MCF 10A (cell line): ENCODE measurements around the gene CAPN9. TPM values are rescaled to one million over a fixed set of nuclear protein-coding genes. Genes with fewer than 3 reads are reported as not detected.

Experiments used
- BruUV-seq: library from RNA; stranded (reverse); fragments of 400-500 nt; replicated peaks from 2 replicates; lab custom pipeline; 2021; lab: Mats Ljungman, UMichigan
- CTCF ChIA-PET: fragments of 300-600 bp; sonication (Branson Sonifier 250); formaldehyde crosslinking; extraction: SDS; loops from one replicate; lab custom pipeline; 2021; ENCODE audit warnings: antibody characterized with exemption, inconsistent platforms; lab: Yijun Ruan, JAX
- POLR2A ChIA-PET: fragments of 300-600, 350-650 bp; sonication (Branson Sonifier 250); formaldehyde crosslinking; extraction: SDS; loops from one replicate; lab custom pipeline; 2020; ENCODE audit warnings: antibody characterized with exemption, inconsistent platforms; lab: Yijun Ruan, JAX
- DNase-seq: peaks from one replicate; pipeline ENCODE4 v3.0.0-alpha.2; 2018; ENCODE audit not compliant: unreplicated experiment
- H3K27ac Mint-ChIP-seq: one replicate; pipeline ENCODE4 v1.8.0; 2022; ENCODE audit warnings: mild to moderate bottlenecking, low read depth, mixed read lengths; ENCODE audit not compliant: unreplicated experiment
- H3K27me3 Mint-ChIP-seq: one replicate; pipeline ENCODE4 v1.8.0; 2022; ENCODE audit warnings: mixed read lengths; ENCODE audit not compliant: insufficient read depth, unreplicated experiment
- H3K36me3 Mint-ChIP-seq: one replicate; pipeline ENCODE4 v1.8.0; 2022; ENCODE audit warnings: mild to moderate bottlenecking, moderate library complexity, mixed read lengths; ENCODE audit not compliant: insufficient read depth, unreplicated experiment
- H3K4me1 Mint-ChIP-seq: one replicate; pipeline ENCODE4 v1.8.0; 2022; ENCODE audit warnings: mixed read lengths; ENCODE audit not compliant: insufficient read depth, unreplicated experiment
- H3K4me3 Mint-ChIP-seq: one replicate; pipeline ENCODE4 v1.8.0; 2022; ENCODE audit warnings: mild to moderate bottlenecking, moderate library complexity, mixed read lengths; ENCODE audit not compliant: unreplicated experiment
- H3K9me3 Mint-ChIP-seq: one replicate; pipeline ENCODE4 v1.8.0; 2022; ENCODE audit warnings: mixed read lengths; ENCODE audit not compliant: unreplicated experiment
- intact Hi-C: fragments of 100-400 bp; cut with micrococcal nuclease; formaldehyde crosslinking; loops from 2 replicates; pipeline ENCODE4 v1.14.1; 2022
- total RNA-seq: library from RNA; stranded (reverse); gene quantifications from 2 replicates; pipeline ENCODE4 v1.2.3, GENCODE V29; 2022
- TF ChIP-seq, protein P1 (sequence below): fragments of 200-600 bp; IDR thresholded peaks from one replicate; pipeline ENCODE4 v1.8.0; 2022; ENCODE audit warnings: antibody characterized with exemption, mild to moderate bottlenecking; ENCODE audit not compliant: unreplicated experiment

The CAPN9 gene
- total RNA-seq, 1 experiment from 2014 or later, result not detected

DNA sequence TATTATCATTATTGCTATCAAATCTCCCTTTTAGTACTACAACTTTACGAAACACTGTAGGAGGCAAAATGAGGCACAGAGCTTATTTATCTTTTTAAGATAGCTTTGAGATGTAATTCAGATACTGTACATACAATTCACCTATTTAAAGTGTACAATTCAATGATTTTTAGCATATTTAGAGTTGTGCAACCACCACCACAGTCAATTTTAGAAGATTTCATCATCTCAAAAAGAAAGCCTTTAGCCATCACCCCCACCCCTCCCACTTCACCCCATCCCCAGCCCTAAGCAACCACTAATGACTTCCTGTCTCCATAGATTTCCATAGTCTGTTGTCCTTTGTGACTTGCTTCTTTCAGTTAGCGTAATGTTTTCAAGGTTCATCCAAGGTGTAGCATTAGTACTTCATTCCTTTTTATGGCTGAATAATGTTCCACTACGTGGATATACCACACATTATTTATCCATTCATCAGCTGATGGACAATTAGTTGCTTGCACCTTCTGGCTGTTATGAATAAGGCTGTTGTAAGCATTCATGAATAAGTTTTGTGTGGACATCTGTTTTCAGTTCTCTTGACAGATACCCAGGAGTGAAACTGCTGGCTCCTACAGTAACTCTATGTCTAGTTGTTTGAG, 9.4 kb upstream of the CAPN9 start:
- Mint-ChIP-seq H3K4me3 (no peak overlapping the region), H3K27ac (no peak overlapping the region), H3K4me1 (no peaks in the 10 kb centered on the region), H3K9me3 (no peaks in the 10 kb centered on the region), H3K36me3 (no peaks in the 10 kb centered on the region), H3K27me3 (peaks cover 11% of the 10 kb centered on the region)
- DNase-seq, result no peak
- ChIA-PET CTCF (interaction anchor here (0.6 to 2.0 kb wide), 4 partner anchors 35 to 406 kb away, joined by 4 read pairs; no protein-coding TSS in a partner anchor), POLR2A (interaction anchor here (0.7 kb wide), 1 partner anchor 95 kb away, joined by 3 read pairs; no protein-coding TSS in a partner anchor)
- TF ChIP-seq, protein P1, sequence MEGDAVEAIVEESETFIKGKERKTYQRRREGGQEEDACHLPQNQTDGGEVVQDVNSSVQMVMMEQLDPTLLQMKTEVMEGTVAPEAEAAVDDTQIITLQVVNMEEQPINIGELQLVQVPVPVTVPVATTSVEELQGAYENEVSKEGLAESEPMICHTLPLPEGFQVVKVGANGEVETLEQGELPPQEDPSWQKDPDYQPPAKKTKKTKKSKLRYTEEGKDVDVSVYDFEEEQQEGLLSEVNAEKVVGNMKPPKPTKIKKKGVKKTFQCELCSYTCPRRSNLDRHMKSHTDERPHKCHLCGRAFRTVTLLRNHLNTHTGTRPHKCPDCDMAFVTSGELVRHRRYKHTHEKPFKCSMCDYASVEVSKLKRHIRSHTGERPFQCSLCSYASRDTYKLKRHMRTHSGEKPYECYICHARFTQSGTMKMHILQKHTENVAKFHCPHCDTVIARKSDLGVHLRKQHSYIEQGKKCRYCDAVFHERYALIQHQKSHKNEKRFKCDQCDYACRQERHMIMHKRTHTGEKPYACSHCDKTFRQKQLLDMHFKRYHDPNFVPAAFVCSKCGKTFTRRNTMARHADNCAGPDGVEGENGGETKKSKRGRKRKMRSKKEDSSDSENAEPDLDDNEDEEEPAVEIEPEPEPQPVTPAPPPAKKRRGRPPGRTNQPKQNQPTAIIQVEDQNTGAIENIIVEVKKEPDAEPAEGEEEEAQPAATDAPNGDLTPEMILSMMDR, result no peak
- intact Hi-C loops, result no loop called here
- BruUV-seq, result no TSS peak

DNA sequence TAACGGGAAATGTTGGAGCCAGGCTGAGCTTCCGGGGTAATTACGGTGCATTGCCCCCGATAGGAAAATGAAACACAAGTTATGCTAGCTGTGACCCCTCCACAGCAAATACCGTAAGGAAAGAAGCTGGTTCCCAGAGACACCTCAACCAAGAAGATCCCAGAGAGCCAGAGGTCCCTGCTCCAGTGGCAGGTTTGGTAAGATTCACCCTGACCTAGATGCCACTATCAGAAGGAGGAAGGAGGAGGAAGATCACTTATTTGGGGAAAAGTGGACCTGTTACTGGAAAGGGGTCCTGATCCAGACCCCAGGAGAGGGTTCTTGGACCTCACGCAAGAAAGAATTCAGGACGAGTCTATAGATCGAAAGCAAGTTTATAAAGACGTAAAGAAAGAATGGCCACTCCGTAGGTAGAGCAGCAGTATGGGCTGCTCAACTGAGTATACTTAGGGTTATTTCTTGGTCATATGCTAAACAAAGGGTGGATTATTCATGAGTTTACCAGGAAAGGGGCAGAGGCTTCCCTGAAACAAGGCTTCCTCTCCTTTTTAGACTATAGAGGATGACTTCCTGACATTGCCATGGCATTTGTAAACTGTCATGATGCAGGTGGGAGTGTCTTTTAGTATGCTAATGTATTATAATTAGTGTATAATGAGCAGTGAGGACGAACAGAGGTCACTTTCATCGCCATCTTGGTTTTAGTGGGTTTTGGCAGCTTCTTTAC, 7.5 kb upstream of the CAPN9 start:
- intact Hi-C loops, result no loop called here
- peaks cover 11% of the 10 kb centered on the region for H3K27me3 Mint-ChIP-seq
- H3K27ac Mint-ChIP-seq, result no peak overlapping the region
- TF ChIP-seq, protein P1, result no peak
- BruUV-seq, result no TSS peak
- no peak for DNase-seq
- ChIA-PET CTCF (interaction anchor here (0.6 to 1.2 kb wide), 4 partner anchors 33 to 1106 kb away, joined by 3 read pairs; no protein-coding TSS in a partner anchor), POLR2A (interaction anchor here (0.6 kb wide), 1 partner anchor 44 kb away, joined by 3 read pairs; no protein-coding TSS in a partner anchor)
- no peaks in the 10 kb centered on the region for H3K4me1 Mint-ChIP-seq
- H3K4me3 Mint-ChIP-seq, result no peak overlapping the region
- no peaks in the 10 kb centered on the region for H3K36me3 Mint-ChIP-seq
- H3K9me3 Mint-ChIP-seq, result no peaks in the 10 kb centered on the region

DNA sequence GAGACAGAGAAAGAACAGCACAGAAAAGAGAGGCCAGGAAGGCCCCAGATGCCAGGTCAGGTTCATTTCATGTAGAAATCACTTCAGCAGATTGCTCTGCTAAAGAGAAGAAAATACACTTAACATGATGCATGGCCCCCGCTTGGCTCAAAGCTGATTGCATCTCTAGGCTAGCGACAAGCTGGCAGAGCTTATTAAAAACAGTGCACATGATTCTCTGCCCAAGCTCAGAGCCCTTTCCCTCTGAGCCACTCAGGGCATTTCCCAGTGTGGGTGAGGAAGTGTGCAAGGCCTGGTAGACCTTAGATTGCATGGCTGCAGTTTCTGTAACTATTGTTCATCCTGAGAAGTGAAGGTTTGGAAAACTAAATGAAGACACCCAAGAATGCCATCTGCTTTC, 3.3 kb upstream of the CAPN9 start:
- BruUV-seq, result no TSS peak
- no peak overlapping the region for H3K4me3 Mint-ChIP-seq
- H3K27ac Mint-ChIP-seq, result no peak overlapping the region

More for the DNA sequence above, 3.3 kb upstream of the CAPN9 start:
- ChIA-PET CTCF (interaction anchor here (1.4 kb wide), 1 partner anchor 8 kb away, joined by 4 read pairs; no protein-coding TSS in a partner anchor), POLR2A (interaction anchor here (0.9 to 1.4 kb wide), 2 partner anchors 10 to 47 kb away, joined by 3 to 4 read pairs; no protein-coding TSS in a partner anchor)
- Mint-ChIP-seq H3K9me3 (no peaks in the 10 kb centered on the region), H3K4me1 (no peaks in the 10 kb centered on the region), H3K27me3 (no peaks in the 10 kb centered on the region), H3K36me3 (no peaks in the 10 kb centered on the region)
- intact Hi-C loops, result no loop called here
- TF ChIP-seq, protein P1, result no peak
- no peak for DNase-seq
